OCI-LY7 (cell line): Measurements from ENCODE around the gene FAM241A. TPM values are rescaled to one million over a fixed set of nuclear protein-coding genes. Genes with fewer than 3 reads are reported as not detected.
A peak's percentile ranks its signal among the peaks of the same experiment; 100 is the strongest.

Experiments used
- BruUV-seq: library from RNA; stranded (reverse); fragments of 400-500 nt; replicated peaks from 2 replicates; lab custom pipeline; 2021; lab: Mats Ljungman, UMichigan
- CTCF ChIA-PET: fragments of 300-600 bp; sonication (Branson Sonifier 250); formaldehyde crosslinking; loops from one replicate; lab custom pipeline; 2022; ENCODE audit warnings: antibody characterized with exemption; ENCODE audit not compliant: unreplicated experiment; lab: Charles Lee
- POLR2A ChIA-PET: fragments of 300-600 bp; sonication (Branson Sonifier 250); formaldehyde crosslinking; loops from one replicate; lab custom pipeline; 2022; ENCODE audit warnings: antibody characterized with exemption; lab: Charles Lee
- DNase-seq: peaks from one replicate; pipeline ENCODE4 v3.0.0-alpha.2; 2015; ENCODE audit warnings: low spot score
- H2AFZ ChIP-seq: fragments of 200-600 bp; sonication (generic), shearing (Covaris generic); 2 replicates; pipeline ENCODE4 v1.6.1; 2014; ENCODE audit warnings: mild to moderate bottlenecking, antibody characterized with exemption, low read length, moderate library complexity
- H3K27ac ChIP-seq: fragments of 200-600 bp; sonication (generic); 2 replicates; pipeline ENCODE4 v1.5.1; 2014; ENCODE audit warnings: mixed run types, low read depth, mild to moderate bottlenecking, moderate library complexity, low read length, inconsistent platforms; ENCODE audit not compliant: poor library complexity, severe bottlenecking
- H3K36me3 ChIP-seq: fragments of 200-600 bp; sonication (generic); 2 replicates; pipeline ENCODE4 v1.6.1; 2014; ENCODE audit warnings: mild to moderate bottlenecking, antibody characterized with exemption, low read length, moderate library complexity, mixed read lengths; ENCODE audit not compliant: insufficient read depth
- H3K4me1 ChIP-seq: fragments of 200-600 bp; sonication (generic); 2 replicates; pipeline ENCODE4 v1.5.1; 2014; ENCODE audit warnings: mild to moderate bottlenecking, low read length; ENCODE audit not compliant: insufficient read depth, poor library complexity, severe bottlenecking
- H3K4me2 ChIP-seq: fragments of 200-600 bp; sonication (generic); 2 replicates; pipeline ENCODE4 v1.6.1; 2014; ENCODE audit warnings: mild to moderate bottlenecking, low read length
- H3K4me3 ChIP-seq: fragments of 200-600 bp; sonication (generic); 2 replicates; pipeline ENCODE4 v1.5.1; 2014; ENCODE audit warnings: mild to moderate bottlenecking, low read depth, low read length; ENCODE audit not compliant: poor library complexity, severe bottlenecking
- H3K79me2 ChIP-seq: fragments of 200-600 bp; sonication (generic); 2 replicates; pipeline ENCODE4 v1.6.1; 2016; ENCODE audit warnings: low read depth, mild to moderate bottlenecking, low read length, moderate library complexity, mixed read lengths; ENCODE audit not compliant: insufficient read depth
- H3K9me2 ChIP-seq: fragments of 200-600 bp; sonication (generic); 2 replicates; pipeline ENCODE4 v1.6.1; 2016; ENCODE audit warnings: mild to moderate bottlenecking, low read length, mixed read lengths; ENCODE audit not compliant: insufficient read depth
- H3K9me3 ChIP-seq: fragments of 200-600 bp; sonication (generic); 2 replicates; pipeline ENCODE4 v1.6.1; 2014; ENCODE audit warnings: mild to moderate bottlenecking, mixed run types, low read length, mixed read lengths
- H4K20me1 ChIP-seq: fragments of 200-600 bp; sonication (generic); 2 replicates; pipeline ENCODE4 v1.6.1; 2014; ENCODE audit warnings: mild to moderate bottlenecking, antibody characterized with exemption, low read length, moderate library complexity, mixed read lengths; ENCODE audit not compliant: insufficient read depth
- CTCF ChIP-seq: fragments of 200-600 bp; sonication (generic); conservative IDR thresholded peaks from 2 replicates; pipeline ENCODE4 v1.5.1; 2014; ENCODE audit warnings: mild to moderate bottlenecking, antibody characterized with exemption, low read length, moderate library complexity, mixed read lengths
- EZH2phosphoT487 ChIP-seq: fragments of 200-600 bp; sonication (generic); IDR thresholded peaks from 2 replicates; pipeline ENCODE4 v1.6.1; 2018; ENCODE audit warnings: low read depth, borderline replicate concordance, mild to moderate bottlenecking, mixed run types, antibody characterized with exemption, low read length, moderate library complexity, mixed read lengths
- intact Hi-C: fragments of 100-400 bp; cut with micrococcal nuclease; formaldehyde crosslinking; loops from one replicate; pipeline ENCODE4 v1.10.0; 2022; ENCODE audit not compliant: unreplicated experiment
- total RNA-seq, 2 experiments: library from RNA; depleted of rRNA in 1 of 2; stranded (reverse); fragments of >200 nt in 1 of 2; shearing (Covaris generic) in 1 of 2; gene quantifications; 2 replicates each; pipeline ENCODE4 v1.2.3, GENCODE V29; 2014 to 2022

FAM241A gene
- total RNA-seq, 2 experiments from 2014 or later = 2.5 to 9.5 TPM

GRCh38 chr4:112147697-112148096 lies 2.4 kb downstream of the FAM241A start:
- Histone ChIP-seq H2AFZ (no peak overlapping the region), H3K4me3 (peak overlapping the region; percentile 75), H3K4me2 (peak overlapping the region; percentile 84), H3K36me3 (peaks cover 7% of the 10 kb centered on the region; the same call in 1 of the 2 replicates), H3K9me2 (no peaks in the 10 kb centered on the region), H3K4me1 (peaks cover 59% of the 10 kb centered on the region), H3K9me3 (no peaks in the 10 kb centered on the region), H3K27ac (no peak overlapping the region), H4K20me1 (no peaks in the 10 kb centered on the region), H3K79me2 (peaks cover 60% of the 10 kb centered on the region)
- ChIA-PET POLR2A (interaction anchor here (0.5 to 7.1 kb wide), 16 partner anchors 8 to 487 kb away, joined by 3 to 37 read pairs (median 4); partner anchors contain the start of gene AP1AR), CTCF (interaction anchor here (0.8 to 1.3 kb wide), 2 partner anchors 11 to 20 kb away, joined by 3 to 4 read pairs; no protein-coding TSS in a partner anchor)
- intact Hi-C loops = no loop called here
- BruUV-seq = no TSS peak
- no peak for TF ChIP-seq CTCF
- TF ChIP-seq EZH2phosphoT487 = no peak
- DNase-seq = no peak

- ChIA-PET CTCF (no interaction called here), POLR2A (interaction anchor here (0.8 to 7.1 kb wide), 4 partner anchors 12 to 81 kb away, joined by 3 to 37 read pairs (median 3); no protein-coding TSS in a partner anchor)
- no peak overlapping the region for H3K4me3 ChIP-seq
- H4K20me1 ChIP-seq = no peaks in the 10 kb centered on the region
- no peak for TF ChIP-seq CTCF
- no peak overlapping the region for H2AFZ ChIP-seq
- intact Hi-C loops = no loop called here
- H3K27ac ChIP-seq = no peak overlapping the region
- DNase-seq = no peak
- peak overlapping the region; percentile 43 for H3K4me2 ChIP-seq
- peaks cover 59% of the 10 kb centered on the region for H3K79me2 ChIP-seq
- no peaks in the 10 kb centered on the region for H3K9me2 ChIP-seq
- BruUV-seq = no TSS peak
- H3K4me1 ChIP-seq = peaks cover 55% of the 10 kb centered on the region
- peaks cover 7% of the 10 kb centered on the region; the same call in 1 of the 2 replicates for H3K36me3 ChIP-seq
- H3K9me3 ChIP-seq = no peaks in the 10 kb centered on the region
Measured at GRCh38 chr4:112150920-112151319, 5.7 kb downstream of the FAM241A start.

- BruUV-seq = no TSS peak
Measured at GRCh38 chr4:112152521-112152920, 7.3 kb downstream of the FAM241A start.

More at GRCh38 chr4:112152521-112152920, 7.3 kb downstream of the FAM241A start:
- H3K4me1 ChIP-seq = peaks cover 52% of the 10 kb centered on the region
- no peaks in the 10 kb centered on the region for H4K20me1 ChIP-seq
- H3K4me2 ChIP-seq = peak overlapping the region; percentile 46
- CTCF ChIA-PET = interaction anchor here (0.6 kb wide), 1 partner anchor 159 kb away, joined by 4 read pairs; no protein-coding TSS in a partner anchor
- no peak for DNase-seq
- peaks cover 7% of the 10 kb centered on the region; the same call in 1 of the 2 replicates for H3K36me3 ChIP-seq
- H3K9me2 ChIP-seq = no peaks in the 10 kb centered on the region
- no peak overlapping the region for H2AFZ ChIP-seq
- intact Hi-C loops = loop anchor here (2.0 kb wide), 1 partner anchor 14 kb away; no protein-coding TSS in a partner anchor
- peaks cover 48% of the 10 kb centered on the region for H3K79me2 ChIP-seq
- H3K27ac ChIP-seq = no peak overlapping the region
- H3K9me3 ChIP-seq = no peaks in the 10 kb centered on the region
- POLR2A ChIA-PET = interaction anchor here (1.0 to 7.1 kb wide), 3 partner anchors 10 to 49 kb away, joined by 4 to 37 read pairs (median 5); no protein-coding TSS in a partner anchor
- TF ChIP-seq CTCF = no peak
- no peak overlapping the region for H3K4me3 ChIP-seq
